T-helper 2 cell treated with Interferon-gamma antibody and Interleukin-4, amounts not matched to agents 100 ng/mL and 5 ng/mL, for 36 hours (primary cell): ENCODE results near the gene NOM1. TPM values are rescaled to one million over a fixed set of nuclear protein-coding genes. Genes with fewer than 3 reads are reported as not detected.

ENCODE experiments used
- intact Hi-C: fragments of 100-400 bp; cut with micrococcal nuclease; formaldehyde crosslinking; loops from one replicate; pipeline ENCODE4 v1.15.1; 2023
- total RNA-seq: library from RNA; stranded (reverse); gene quantifications from 2 replicates; pipeline ENCODE4 v1.2.3, GENCODE V29; 2022

NOM1 gene
- total RNA-seq, 1 donor from 2014 or later = 34.5 TPM

DNA sequence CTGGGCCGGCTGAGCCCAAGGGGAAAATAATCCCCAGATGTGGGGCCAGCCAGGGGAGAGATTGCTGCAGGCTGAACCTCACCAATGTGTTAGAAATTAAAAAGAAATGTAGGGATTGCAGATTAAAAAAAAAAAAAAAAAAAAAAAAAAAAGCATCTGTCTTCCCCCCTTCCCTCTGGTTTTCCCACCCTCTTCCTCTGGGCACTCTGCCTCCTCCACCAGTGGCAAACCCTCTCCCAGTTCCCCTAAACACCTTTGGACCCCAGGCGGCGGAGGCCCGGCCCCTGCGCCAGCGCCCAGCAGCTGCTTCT is 53.9 kb downstream of the NOM1 start:
- intact Hi-C loops = loop anchor here (5.0 to 10.0 kb wide), 2 partner anchors 681 to 1551 kb away; no protein-coding TSS in a partner anchor

- intact Hi-C loops = loop anchor here (2.0 to 10.0 kb wide), 3 partner anchors 15 to 1552 kb away; no protein-coding TSS in a partner anchor
These were observed 54.4 kb downstream of the NOM1 start for GRCh38 chr7:157003756-157004520.

GRCh38 chr7:157004521-157005455 is 55.3 kb downstream of the NOM1 start:
- intact Hi-C loops = loop anchor here (2.0 to 10.0 kb wide), 3 partner anchors 14 to 1552 kb away; no protein-coding TSS in a partner anchor

GRCh38 chr7:157005456-157006204 is 56.1 kb downstream of the NOM1 start:
- intact Hi-C loops = loop anchor here (2.0 to 10.0 kb wide), 2 partner anchors 13 to 679 kb away; no protein-coding TSS in a partner anchor

- intact Hi-C loops = loop anchor here (10.0 kb wide), 1 partner anchor 679 kb away; no protein-coding TSS in a partner anchor
These were observed 56.8 kb downstream of the NOM1 start for GRCh38 chr7:157006205-157006747.

GRCh38 chr7:157006829-157007469 is 57.4 kb downstream of the NOM1 start:
- intact Hi-C loops = loop anchor here (10.0 kb wide), 1 partner anchor 678 kb away; no protein-coding TSS in a partner anchor

DNA sequence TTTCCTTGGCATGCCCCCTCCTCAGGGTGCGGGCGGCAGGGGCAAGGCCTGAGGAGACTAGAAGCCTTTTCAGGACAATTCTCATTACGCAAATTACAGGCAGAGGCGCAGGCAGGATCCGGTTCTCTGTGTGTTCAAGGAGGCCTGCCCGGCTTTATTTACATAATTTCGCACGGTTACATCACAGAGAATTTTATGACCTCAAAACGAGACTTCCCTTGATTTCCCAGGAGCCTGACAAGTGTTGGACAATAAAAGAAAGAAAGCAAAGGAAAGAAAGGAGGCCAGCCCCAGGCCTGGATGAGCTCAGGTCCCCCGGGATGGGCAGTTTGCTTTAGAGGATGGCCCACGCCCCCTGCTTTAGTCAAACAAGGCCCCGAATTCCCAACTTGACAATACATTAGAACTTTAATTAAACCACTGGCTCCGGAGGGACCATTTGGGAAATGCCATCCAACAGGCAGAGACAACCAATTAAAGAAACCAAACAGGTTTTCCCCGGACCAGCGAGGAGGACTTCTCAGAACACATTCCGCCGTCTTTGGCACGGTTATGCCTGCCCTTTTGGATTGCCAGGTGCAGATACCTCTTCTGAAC is 58.1 kb downstream of the NOM1 start:
- intact Hi-C loops = loop anchor here (10.0 kb wide), 1 partner anchor 677 kb away; no protein-coding TSS in a partner anchor

- intact Hi-C loops = loop anchor here (10.0 kb wide), 1 partner anchor 676 kb away; no protein-coding TSS in a partner anchor
These were observed 59.0 kb downstream of the NOM1 start for GRCh38 chr7:157008206-157009169.

- intact Hi-C loops = loop anchor here (10.0 kb wide), 1 partner anchor 676 kb away; no protein-coding TSS in a partner anchor
These were observed 59.8 kb downstream of the NOM1 start for GRCh38 chr7:157009170-157009777.

DNA sequence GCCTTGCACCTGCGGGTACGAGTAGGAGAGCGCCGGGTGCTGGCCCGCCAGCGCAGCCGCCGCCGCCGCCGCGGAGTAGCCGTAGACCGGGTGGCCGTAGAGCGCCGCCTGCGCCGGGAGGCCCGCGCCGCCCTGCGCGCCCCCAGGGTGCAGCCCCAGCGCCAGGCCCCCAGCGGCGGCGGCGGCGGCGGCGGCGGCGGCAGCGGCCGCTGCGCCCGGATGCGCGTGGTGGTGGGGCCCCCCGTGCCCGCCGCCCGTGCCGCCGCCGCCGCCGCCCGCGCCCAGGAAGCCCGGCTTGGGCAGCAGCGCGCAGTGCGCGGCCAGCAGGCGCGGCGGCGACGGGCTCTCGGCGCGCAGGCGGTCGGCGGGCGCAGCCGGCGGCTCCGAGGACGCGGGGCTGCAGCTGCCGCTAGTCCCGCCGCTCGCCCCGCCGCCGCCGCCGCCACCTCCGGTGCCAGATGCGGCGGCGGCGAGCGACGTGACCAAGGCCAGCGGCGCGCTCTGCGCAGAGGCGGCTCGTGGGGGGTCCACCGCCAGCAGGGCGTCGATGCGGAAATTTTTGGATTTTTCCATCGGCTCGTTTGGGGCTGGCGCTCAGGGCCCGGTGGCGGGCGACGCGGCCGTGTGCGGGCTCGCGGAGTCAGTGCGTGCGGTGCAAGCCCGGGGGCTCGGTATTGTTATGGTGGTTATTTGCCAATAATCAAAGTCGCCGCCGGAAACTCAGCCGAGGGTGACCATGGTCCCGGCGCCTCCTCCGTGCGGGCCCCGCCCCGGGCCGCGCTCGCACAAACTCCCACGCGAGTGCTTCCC is 60.5 kb downstream of the NOM1 start:
- intact Hi-C loops = loop anchor here (10.0 kb wide), 1 partner anchor 675 kb away; no protein-coding TSS in a partner anchor

DNA sequence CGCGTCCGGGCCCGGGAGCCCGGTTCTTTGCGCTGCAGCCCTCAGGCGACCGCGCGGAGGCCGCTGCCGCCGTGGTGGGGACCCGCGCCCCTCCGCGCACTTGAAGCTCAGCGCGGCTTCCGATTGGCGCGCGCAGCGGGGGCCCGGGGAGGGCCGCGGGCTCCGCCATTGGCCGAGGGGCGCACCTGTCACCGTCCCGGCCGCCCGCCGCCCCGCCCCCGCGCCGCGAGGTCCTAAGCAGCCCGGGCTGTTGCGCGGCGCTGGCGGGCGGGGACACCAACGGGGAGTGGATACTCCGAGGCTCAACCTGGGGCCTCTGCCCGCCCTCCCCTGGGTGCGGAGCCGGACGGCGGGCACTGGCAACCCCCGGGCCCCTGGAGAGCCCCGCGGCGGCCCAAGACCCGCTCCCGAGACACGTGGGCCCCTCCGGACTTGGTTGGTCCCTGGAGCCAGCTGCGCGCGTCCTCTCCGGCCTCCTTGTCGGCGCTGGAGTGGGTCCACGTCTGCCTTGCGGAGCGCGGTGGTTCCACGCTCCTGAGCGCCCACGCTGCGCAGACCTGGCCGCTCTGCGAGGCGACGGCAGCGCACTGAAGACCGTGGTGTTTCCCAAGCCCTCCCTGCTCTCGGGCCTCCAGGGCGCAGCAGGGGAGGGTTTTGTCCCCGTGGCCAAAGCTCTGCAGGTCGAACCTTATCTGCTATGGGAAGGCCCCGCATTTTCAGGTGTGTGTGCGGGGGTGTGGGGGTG is 61.2 kb downstream of the NOM1 start, which contains the start of gene MNX1:
Gene MNX1 (minus strand): TSS at position 76 of the 745 bp plus-strand sequence. CDS start 313 bp downstream, outside the sequence.
- intact Hi-C loops = loop anchor here (1.0 kb wide), 2 partner anchors 9 to 10 kb away; no protein-coding TSS in a partner anchor

- intact Hi-C loops = loop anchor here (1.0 kb wide), 2 partner anchors 8 to 11 kb away; no protein-coding TSS in a partner anchor
These were observed 62.0 kb downstream of the NOM1 start for GRCh38 chr7:157011333-157012112.

- intact Hi-C loops = no loop called here
These were observed 62.6 kb downstream of the NOM1 start for GRCh38 chr7:157012113-157012547.

DNA sequence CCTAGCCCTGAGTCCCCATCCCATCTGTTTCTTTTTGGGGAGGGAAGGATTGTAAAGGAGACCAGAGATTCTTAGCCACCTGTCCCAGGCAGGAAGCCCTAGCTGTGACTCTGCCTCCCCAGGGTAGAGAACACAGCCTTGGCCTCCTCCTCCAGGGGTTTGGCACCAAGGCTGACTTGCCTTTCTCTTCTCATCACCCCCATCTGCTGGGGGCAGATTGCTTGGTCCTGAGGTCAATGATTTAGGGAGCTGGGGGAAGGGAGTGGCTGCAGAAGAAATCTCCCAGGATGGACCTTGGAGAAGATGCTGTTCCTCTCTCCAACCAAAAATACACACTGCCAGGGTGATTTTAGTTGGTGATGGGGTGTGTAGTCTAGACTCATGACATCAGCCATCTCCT is 63.6 kb downstream of the NOM1 start:
- intact Hi-C loops = no loop called here
